ENCODE results near the gene VOPP1. TPM values are rescaled to one million over a fixed set of nuclear protein-coding genes. Genes with fewer than 3 reads are reported as not detected.

The VOPP1 gene
- total RNA-seq, 2 experiments from 2014 or later: 49.6 to 53.1 TPM

DNA sequence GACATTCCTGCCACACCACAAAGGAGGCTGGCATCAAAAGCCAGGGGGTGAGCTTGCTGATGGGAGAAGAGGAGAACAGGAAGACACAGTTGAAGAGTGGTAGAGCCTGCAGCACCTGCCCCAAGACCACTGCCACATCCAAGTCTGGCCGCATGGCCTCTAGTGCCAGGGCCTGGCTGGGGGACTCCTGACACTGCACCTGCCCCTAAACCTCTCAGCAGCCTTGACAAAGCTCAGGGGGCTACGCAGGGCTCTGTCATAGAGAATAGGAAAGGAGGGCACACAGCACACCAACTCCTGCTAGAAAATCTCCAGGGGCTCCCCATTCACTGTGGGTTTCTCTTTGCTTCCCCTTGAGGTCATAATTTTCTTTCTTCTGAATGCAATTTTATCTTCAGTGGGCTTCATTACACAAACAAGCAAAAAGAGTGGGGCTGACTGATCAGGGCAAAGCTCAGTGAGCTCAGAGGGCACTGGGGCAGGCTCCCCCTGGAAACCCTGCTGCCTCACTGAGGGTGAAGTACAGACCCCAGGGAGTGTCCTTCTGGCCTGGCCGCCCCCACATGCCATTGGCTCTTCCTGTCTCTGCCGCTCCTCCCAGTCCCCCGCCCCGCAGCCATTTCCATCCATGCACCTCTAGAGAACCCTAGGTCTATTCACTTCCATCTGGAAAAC, 37.2 kb downstream of the VOPP1 start:
- TF ChIP-seq, protein P1, sequence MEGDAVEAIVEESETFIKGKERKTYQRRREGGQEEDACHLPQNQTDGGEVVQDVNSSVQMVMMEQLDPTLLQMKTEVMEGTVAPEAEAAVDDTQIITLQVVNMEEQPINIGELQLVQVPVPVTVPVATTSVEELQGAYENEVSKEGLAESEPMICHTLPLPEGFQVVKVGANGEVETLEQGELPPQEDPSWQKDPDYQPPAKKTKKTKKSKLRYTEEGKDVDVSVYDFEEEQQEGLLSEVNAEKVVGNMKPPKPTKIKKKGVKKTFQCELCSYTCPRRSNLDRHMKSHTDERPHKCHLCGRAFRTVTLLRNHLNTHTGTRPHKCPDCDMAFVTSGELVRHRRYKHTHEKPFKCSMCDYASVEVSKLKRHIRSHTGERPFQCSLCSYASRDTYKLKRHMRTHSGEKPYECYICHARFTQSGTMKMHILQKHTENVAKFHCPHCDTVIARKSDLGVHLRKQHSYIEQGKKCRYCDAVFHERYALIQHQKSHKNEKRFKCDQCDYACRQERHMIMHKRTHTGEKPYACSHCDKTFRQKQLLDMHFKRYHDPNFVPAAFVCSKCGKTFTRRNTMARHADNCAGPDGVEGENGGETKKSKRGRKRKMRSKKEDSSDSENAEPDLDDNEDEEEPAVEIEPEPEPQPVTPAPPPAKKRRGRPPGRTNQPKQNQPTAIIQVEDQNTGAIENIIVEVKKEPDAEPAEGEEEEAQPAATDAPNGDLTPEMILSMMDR (IDR thresholded peaks at IDR 0.05): no peak
- intact Hi-C loops (cut with DNase I, micrococcal nuclease): loop anchor here (5.0 to 10.0 kb wide), 4 partner anchors 32 to 70 kb away; partner anchors contain the start of gene VOPP1 (in 1 of the 2)
- ChIA-PET POLR2A (interaction anchor here (1.0 to 4.0 kb wide), 5 partner anchors 10 to 169 kb away, joined by 3 to 42 read pairs (median 5); no protein-coding TSS in a partner anchor), CTCF (interaction anchor here (1.0 to 2.0 kb wide), 4 partner anchors 10 to 63 kb away, joined by 3 to 6 read pairs (median 4); no protein-coding TSS in a partner anchor)
- peaks cover 94% of the 10 kb centered on the region for H3K4me1 Mint-ChIP-seq (ENCODE audit: low read depth)
- peaks cover 11% of the 10 kb centered on the region for H3K36me3 Mint-ChIP-seq (ENCODE audit: low read depth)
- no peak overlapping the region for H3K4me3 ChIP-seq (ENCODE audit: low read length)
- peak overlapping the region; percentile 86 for H3K27ac Mint-ChIP-seq
- peak overlapping the region; percentile 76 for H3K4me3 Mint-ChIP-seq
- ATAC-seq (ENCODE audit: poor library complexity) (no peak), DNase-seq (no peak)
- no peaks in the 10 kb centered on the region for H3K27me3 ChIP-seq (ENCODE audit: control insufficient read depth in 1 of 2, insufficient read depth in 2 of 2, low read length in 2 of 2)
- H3K36me3 ChIP-seq (ENCODE audit: insufficient read depth, low read length): peaks cover 5% of the 10 kb centered on the region
- H3K9me3 ChIP-seq (ENCODE audit: control insufficient read depth in 1 of 2, insufficient read depth in 1 of 2, low read length in 2 of 2): no peaks in the 10 kb centered on the region
- peaks cover 80% of the 10 kb centered on the region for H3K4me1 ChIP-seq (ENCODE audit: insufficient read depth, low read length)
- no peaks in the 10 kb centered on the region for H3K27me3 Mint-ChIP-seq
- H3K9me3 Mint-ChIP-seq: no peaks in the 10 kb centered on the region
- H3K27ac ChIP-seq (ENCODE audit: low read depth in 1 of 2, low read length in 2 of 2): peak overlapping the region; percentile 59 to 75

DNA sequence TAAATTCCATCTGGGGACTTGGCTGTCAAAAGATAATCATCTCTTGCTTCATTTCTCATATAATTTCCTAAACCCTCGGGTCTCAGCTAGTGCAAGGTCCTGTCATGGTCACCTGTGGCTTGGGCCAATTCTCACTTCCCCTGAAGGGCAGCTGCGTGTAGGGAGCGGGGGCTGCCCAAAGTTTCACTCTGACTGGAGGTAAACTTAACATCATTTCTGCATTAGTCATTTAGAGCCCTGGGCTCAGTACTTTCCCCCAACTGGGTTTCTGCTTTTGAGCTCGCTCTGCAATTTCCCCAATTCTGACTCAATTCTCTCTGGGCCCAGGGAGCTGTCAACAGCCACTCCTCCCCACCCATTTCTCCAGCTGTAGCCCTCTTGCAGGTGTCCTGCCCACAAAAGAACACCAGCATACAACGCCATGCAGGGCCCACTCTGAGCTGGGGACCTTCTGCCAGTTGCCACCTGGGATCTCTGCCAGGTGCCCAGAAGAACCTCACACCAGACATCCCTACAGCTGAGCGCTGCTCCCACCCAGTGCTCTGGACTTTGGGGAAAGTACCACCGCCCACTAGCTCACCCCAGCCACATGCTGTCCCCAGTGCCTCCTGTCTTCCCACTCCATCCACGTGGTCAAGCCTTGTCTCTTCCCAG, 37.9 kb downstream of the VOPP1 start:
- POLR2A ChIA-PET: interaction anchor here (1.0 to 4.0 kb wide), 11 partner anchors 10 to 168 kb away, joined by 3 to 42 read pairs (median 5); no protein-coding TSS in a partner anchor
- intact Hi-C loops (cut with DNase I, micrococcal nuclease): loop anchor here (5.0 to 10.0 kb wide), 3 partner anchors 33 to 70 kb away; no protein-coding TSS in a partner anchor
- TF ChIP-seq, protein P1 (IDR thresholded peaks at IDR 0.05): no peak
- CTCF ChIA-PET: interaction anchor here (0.9 to 2.0 kb wide), 6 partner anchors 11 to 64 kb away, joined by 3 to 6 read pairs (median 4); no protein-coding TSS in a partner anchor
- Mint-ChIP-seq H3K9me3 (no peaks in the 10 kb centered on the region), H3K36me3 (ENCODE audit: low read depth) (peaks cover 11% of the 10 kb centered on the region), H3K27ac (peak overlapping the region; percentile 86), H3K4me3 (peak overlapping the region; percentile 76), H3K27me3 (no peaks in the 10 kb centered on the region), H3K4me1 (ENCODE audit: low read depth) (peaks cover 96% of the 10 kb centered on the region)
- Histone ChIP-seq H3K27ac (ENCODE audit: low read depth in 1 of 2, low read length in 2 of 2) (peak overlapping the region; percentile 59 to 75), H3K4me1 (ENCODE audit: insufficient read depth, low read length) (peaks cover 74% of the 10 kb centered on the region), H3K36me3 (ENCODE audit: insufficient read depth, low read length) (peaks cover 7% of the 10 kb centered on the region), H3K9me3 (ENCODE audit: control insufficient read depth in 1 of 2, insufficient read depth in 1 of 2, low read length in 2 of 2) (no peaks in the 10 kb centered on the region), H3K4me3 (ENCODE audit: low read length) (peak overlapping the region; percentile 19), H3K27me3 (ENCODE audit: control insufficient read depth in 1 of 2, insufficient read depth in 2 of 2, low read length in 2 of 2) (no peaks in the 10 kb centered on the region)
- peak in 13 of 14 experiments; percentile 27 to 84 (median 44) for DNase-seq
- peak; percentile 45 for ATAC-seq (ENCODE audit: poor library complexity)

DNA sequence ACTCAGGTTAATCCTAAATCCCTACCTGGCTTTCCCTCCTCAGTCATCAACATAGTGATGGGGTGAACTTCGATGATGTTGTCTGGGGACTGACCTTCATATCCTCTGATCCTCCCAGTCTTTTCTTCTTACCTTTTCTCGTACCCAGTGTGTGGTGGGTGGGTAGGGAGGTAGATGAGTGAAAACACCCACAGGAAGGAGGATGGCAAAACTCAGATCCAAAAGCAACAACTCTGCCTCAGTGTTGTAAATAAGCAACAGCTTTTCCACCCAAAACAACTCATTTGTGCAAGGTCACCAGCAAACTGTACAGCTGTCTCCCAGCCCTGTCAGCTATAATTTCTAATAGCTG, 38.6 kb downstream of the VOPP1 start:
- ChIA-PET CTCF (interaction anchor here (0.9 to 1.5 kb wide), 6 partner anchors 14 to 64 kb away, joined by 3 to 4 read pairs (median 4); no protein-coding TSS in a partner anchor), POLR2A (interaction anchor here (0.6 to 4.0 kb wide), 16 partner anchors 10 to 168 kb away, joined by 3 to 42 read pairs (median 4); no protein-coding TSS in a partner anchor)
- TF ChIP-seq, protein P1 (IDR thresholded peaks at IDR 0.05): no peak
- Mint-ChIP-seq H3K4me1 (ENCODE audit: low read depth) (peaks cover 90% of the 10 kb centered on the region), H3K27ac (peak overlapping the region; percentile 86), H3K9me3 (no peaks in the 10 kb centered on the region), H3K36me3 (ENCODE audit: low read depth) (peaks cover 11% of the 10 kb centered on the region), H3K27me3 (no peaks in the 10 kb centered on the region), H3K4me3 (peak overlapping the region; percentile 76)
- Histone ChIP-seq H3K27me3 (ENCODE audit: control insufficient read depth in 1 of 2, insufficient read depth in 2 of 2, low read length in 2 of 2) (no peaks in the 10 kb centered on the region), H3K9me3 (ENCODE audit: control insufficient read depth in 1 of 2, insufficient read depth in 1 of 2, low read length in 2 of 2) (no peaks in the 10 kb centered on the region), H3K4me1 (ENCODE audit: insufficient read depth, low read length) (peaks cover 69% of the 10 kb centered on the region), H3K36me3 (ENCODE audit: insufficient read depth, low read length) (peaks cover 7% of the 10 kb centered on the region), H3K4me3 (ENCODE audit: low read length) (peak overlapping the region; percentile 19), H3K27ac (ENCODE audit: low read depth in 1 of 2, low read length in 2 of 2) (peak overlapping the region; percentile 59 to 75)
- ATAC-seq (ENCODE audit: poor library complexity) (no peak), DNase-seq (no peak)
- intact Hi-C loops (cut with DNase I, micrococcal nuclease): loop anchor here (2.0 to 10.0 kb wide), 4 partner anchors 17 to 69 kb away; no protein-coding TSS in a partner anchor

All from CD4-positive, alpha-beta T cell (primary cell).